SK-N-SH treated with all-trans-retinoic acid at 6 μM for 48 hours (cell line): ENCODE results near the gene NAALADL2.

Experiments used
- ZFP30 ChIP-seq: fragments of 450-650 bp; formaldehyde crosslinking; IDR thresholded peaks from 2 replicates; pipeline ENCODE4 v1.5.0; 2022; ENCODE audit warnings: mild to moderate bottlenecking, moderate library complexity
- ZNF8 ChIP-seq: fragments of 450-650 bp; formaldehyde crosslinking; IDR thresholded peaks from 2 replicates; pipeline ENCODE4 v1.5.0; 2020; ENCODE audit warnings: mild to moderate bottlenecking, moderate library complexity
- TF ChIP-seq, protein P1 (sequence below): fragments of 250-450 bp; sonication (Bioruptor Pico); IDR thresholded peaks from 2 replicates; pipeline ENCODE4 v1.5.1; 2021; ENCODE audit warnings: mild to moderate bottlenecking, moderate library complexity
- TF ChIP-seq, protein P2 (sequence below): fragments of 250-450 bp; sonication (Bioruptor Pico); IDR thresholded peaks from 2 replicates; pipeline ENCODE4 v1.8.0; 2020; ENCODE audit warnings: mild to moderate bottlenecking, moderate library complexity, borderline replicate concordance

GRCh38 chr3:175475765-175476164 is 616.6 kb downstream of the NAALADL2 start:
- TF ChIP-seq ZNF8 (CRISPR knock-in tag), result no peak
- TF ChIP-seq, protein P1, sequence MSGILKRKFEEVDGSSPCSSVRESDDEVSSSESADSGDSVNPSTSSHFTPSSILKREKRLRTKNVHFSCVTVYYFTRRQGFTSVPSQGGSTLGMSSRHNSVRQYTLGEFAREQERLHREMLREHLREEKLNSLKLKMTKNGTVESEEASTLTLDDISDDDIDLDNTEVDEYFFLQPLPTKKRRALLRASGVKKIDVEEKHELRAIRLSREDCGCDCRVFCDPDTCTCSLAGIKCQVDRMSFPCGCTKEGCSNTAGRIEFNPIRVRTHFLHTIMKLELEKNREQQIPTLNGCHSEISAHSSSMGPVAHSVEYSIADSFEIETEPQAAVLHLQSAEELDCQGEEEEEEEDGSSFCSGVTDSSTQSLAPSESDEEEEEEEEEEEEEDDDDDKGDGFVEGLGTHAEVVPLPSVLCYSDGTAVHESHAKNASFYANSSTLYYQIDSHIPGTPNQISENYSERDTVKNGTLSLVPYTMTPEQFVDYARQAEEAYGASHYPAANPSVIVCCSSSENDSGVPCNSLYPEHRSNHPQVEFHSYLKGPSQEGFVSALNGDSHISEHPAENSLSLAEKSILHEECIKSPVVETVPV, result no peak
- TF ChIP-seq, protein P2, sequence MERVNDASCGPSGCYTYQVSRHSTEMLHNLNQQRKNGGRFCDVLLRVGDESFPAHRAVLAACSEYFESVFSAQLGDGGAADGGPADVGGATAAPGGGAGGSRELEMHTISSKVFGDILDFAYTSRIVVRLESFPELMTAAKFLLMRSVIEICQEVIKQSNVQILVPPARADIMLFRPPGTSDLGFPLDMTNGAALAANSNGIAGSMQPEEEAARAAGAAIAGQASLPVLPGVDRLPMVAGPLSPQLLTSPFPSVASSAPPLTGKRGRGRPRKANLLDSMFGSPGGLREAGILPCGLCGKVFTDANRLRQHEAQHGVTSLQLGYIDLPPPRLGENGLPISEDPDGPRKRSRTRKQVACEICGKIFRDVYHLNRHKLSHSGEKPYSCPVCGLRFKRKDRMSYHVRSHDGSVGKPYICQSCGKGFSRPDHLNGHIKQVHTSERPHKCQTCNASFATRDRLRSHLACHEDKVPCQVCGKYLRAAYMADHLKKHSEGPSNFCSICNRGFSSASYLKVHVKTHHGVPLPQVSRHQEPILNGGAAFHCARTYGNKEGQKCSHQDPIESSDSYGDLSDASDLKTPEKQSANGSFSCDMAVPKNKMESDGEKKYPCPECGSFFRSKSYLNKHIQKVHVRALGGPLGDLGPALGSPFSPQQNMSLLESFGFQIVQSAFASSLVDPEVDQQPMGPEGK (CRISPR knock-in tag), result no peak
- TF ChIP-seq ZFP30 (CRISPR knock-in tag), result no peak
